ENCODE data around the gene HDAC4.

DNA sequence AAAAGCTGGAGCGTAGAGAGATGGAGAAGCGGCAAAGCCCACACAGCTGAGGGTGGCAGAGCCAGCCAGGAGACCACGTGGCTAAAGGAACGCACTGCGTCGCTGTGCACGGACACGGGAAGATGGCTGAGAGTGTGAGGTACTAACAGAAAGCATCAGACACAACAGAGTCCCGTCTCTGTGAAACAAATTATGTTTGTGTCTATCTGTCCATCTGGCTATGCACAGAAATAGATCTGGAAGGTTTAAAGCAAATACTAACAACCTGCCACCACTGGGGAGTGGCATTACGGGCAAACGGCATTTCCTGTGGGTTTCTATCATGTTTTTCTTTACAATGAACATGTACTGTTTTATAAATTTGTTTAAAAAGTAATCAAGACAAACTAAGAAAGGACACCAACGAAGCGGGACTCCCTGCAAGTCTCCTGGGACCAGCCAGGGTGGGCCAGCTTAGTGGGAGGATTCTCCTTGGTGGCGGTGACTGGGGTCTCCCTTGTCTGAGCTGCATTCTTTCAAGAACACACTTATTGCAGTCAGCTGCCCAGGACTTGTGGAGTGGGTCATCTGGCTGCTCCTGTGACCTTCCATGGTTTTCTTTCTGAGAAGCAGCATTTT is 290.8 kb downstream of the HDAC4 start:
- TF ChIP-seq, protein P1, sequence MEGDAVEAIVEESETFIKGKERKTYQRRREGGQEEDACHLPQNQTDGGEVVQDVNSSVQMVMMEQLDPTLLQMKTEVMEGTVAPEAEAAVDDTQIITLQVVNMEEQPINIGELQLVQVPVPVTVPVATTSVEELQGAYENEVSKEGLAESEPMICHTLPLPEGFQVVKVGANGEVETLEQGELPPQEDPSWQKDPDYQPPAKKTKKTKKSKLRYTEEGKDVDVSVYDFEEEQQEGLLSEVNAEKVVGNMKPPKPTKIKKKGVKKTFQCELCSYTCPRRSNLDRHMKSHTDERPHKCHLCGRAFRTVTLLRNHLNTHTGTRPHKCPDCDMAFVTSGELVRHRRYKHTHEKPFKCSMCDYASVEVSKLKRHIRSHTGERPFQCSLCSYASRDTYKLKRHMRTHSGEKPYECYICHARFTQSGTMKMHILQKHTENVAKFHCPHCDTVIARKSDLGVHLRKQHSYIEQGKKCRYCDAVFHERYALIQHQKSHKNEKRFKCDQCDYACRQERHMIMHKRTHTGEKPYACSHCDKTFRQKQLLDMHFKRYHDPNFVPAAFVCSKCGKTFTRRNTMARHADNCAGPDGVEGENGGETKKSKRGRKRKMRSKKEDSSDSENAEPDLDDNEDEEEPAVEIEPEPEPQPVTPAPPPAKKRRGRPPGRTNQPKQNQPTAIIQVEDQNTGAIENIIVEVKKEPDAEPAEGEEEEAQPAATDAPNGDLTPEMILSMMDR (IDR thresholded peaks at IDR 0.05; ENCODE audit: low read length) = no peak
- TF ChIP-seq EZH2phosphoT487 (IDR thresholded peaks at IDR 0.05; ENCODE audit: low read length) (no peak), EZH2 (optimal IDR thresholded peaks at IDR 0.05; ENCODE audit: low read depth, low read length) (no peak)
